Lung (tissue), 12 donors: ENCODE data around the gene CDCP2. TPM values are rescaled to one million over a fixed set of nuclear protein-coding genes. Genes with fewer than 3 reads are reported as not detected.

Experiments used
- ATAC-seq: fragments of 200-7000 bp; cut with Tn5 transposase; one replicate; pipeline ENCODE4 v1.9.1; 2020; ENCODE audit warnings: moderate number of reproducible peaks; ENCODE audit not compliant: insufficient read depth, low FRiP score
- DNase-seq, 3 donors: peaks; one replicate each; pipeline ENCODE4 v3.0.0-alpha.2; 2013 to 2017
- H3K27ac ChIP-seq, 2 donors: one replicate each; pipeline ENCODE4 v1.5.1; 2013; ENCODE audit warnings: mild to moderate bottlenecking in 2 of 2, moderate library complexity in 2 of 2, control low read depth in 1 of 2, inconsistent platforms in 1 of 2, low read depth in 1 of 2, low read length in 1 of 2
- H3K27me3 ChIP-seq, 3 donors: one replicate each; pipeline ENCODE4 v1.5.1; 2013; ENCODE audit warnings: low read length in 2 of 3; ENCODE audit not compliant: control insufficient read depth in 3 of 3, insufficient read depth in 3 of 3
- H3K36me3 ChIP-seq, 4 donors: one replicate each; pipeline ENCODE4 v1.5.1; 2013; ENCODE audit warnings: low read length in 4 of 4, mild to moderate bottlenecking in 1 of 4, moderate library complexity in 1 of 4; ENCODE audit not compliant: control insufficient read depth in 4 of 4, insufficient read depth in 4 of 4
- H3K4me1 ChIP-seq, 5 donors: one replicate each; pipeline ENCODE4 v1.5.1; 2013; ENCODE audit warnings: low read length in 5 of 5, mild to moderate bottlenecking in 2 of 5, moderate library complexity in 1 of 5; ENCODE audit not compliant: control insufficient read depth in 5 of 5, insufficient read depth in 5 of 5
- H3K4me3 ChIP-seq: one replicate; pipeline ENCODE4 v1.5.1; 2013; ENCODE audit warnings: mild to moderate bottlenecking, control low read depth, moderate library complexity
- H3K9ac ChIP-seq, 2 donors: one replicate each; pipeline ENCODE4 v1.5.1; 2013; ENCODE audit warnings: low read length in 2 of 2, control low read depth in 1 of 2; ENCODE audit not compliant: insufficient read depth in 1 of 2
- H3K9me3 ChIP-seq, 4 donors: one replicate each; pipeline ENCODE4 v1.5.1; 2013; ENCODE audit warnings: low read length in 3 of 4, mild to moderate bottlenecking in 1 of 4, moderate library complexity in 1 of 4; ENCODE audit not compliant: control insufficient read depth in 4 of 4, insufficient read depth in 3 of 4
- WGBS, 2 donors: extraction: QIAGEN DNeasy Blood & Tissue Kit; methylation state at CpG; one replicate each; pipeline ENCODE4 v1.1.7; 2013; 5-methylcytosine and 5-hydroxymethylcytosine counted together
- polyA plus RNA-seq, 2 donors: library from polyadenylated mRNA; stranded (reverse); fragments of 200-250 nt; gene quantifications; one replicate each; pipeline ENCODE4 v1.2.1, GENCODE V29; 2013
- total RNA-seq, 2 donors: library from RNA; depleted of rRNA in 1 of 2; stranded (reverse); fragments of >200 nt in 1 of 2; gene quantifications; one replicate each; pipeline ENCODE4 v1.2.1, GENCODE V29; 2014 to 2021
- TF ChIP-seq, protein P1 (sequence below): IDR thresholded peaks from 2 replicates; pipeline ENCODE4 v1.5.1; 2012; ENCODE audit warnings: mild to moderate bottlenecking; ENCODE audit errors: control extremely low read depth, extremely low read depth
- donor health status: control.
- donor health status: control.
- donor health status: Bipolar disorder and iron deficiency.
- donor health status: healthy.
- donor health status: DM: yes; HTN: yes; CAD: no.

Gene CDCP2
- total and polyA plus RNA-seq, 4 donors, result 0.02 to 0.28 (median 0.14) TPM; not detected in 1

- Histone ChIP-seq H3K36me3 (no peaks in the 10 kb centered on the region), H3K4me3 (no peak overlapping the region), H3K4me1 (peaks cover 0 to 10% (median 5%) of the 10 kb centered on the region in 5 donors), H3K9me3 (no peaks in the 10 kb centered on the region), H3K27ac (no peak overlapping the region), H3K9ac (no peak overlapping the region), H3K27me3 (no peaks in the 10 kb centered on the region)
- ATAC-seq (no peak), DNase-seq (no peak)
- TF ChIP-seq, protein P1, sequence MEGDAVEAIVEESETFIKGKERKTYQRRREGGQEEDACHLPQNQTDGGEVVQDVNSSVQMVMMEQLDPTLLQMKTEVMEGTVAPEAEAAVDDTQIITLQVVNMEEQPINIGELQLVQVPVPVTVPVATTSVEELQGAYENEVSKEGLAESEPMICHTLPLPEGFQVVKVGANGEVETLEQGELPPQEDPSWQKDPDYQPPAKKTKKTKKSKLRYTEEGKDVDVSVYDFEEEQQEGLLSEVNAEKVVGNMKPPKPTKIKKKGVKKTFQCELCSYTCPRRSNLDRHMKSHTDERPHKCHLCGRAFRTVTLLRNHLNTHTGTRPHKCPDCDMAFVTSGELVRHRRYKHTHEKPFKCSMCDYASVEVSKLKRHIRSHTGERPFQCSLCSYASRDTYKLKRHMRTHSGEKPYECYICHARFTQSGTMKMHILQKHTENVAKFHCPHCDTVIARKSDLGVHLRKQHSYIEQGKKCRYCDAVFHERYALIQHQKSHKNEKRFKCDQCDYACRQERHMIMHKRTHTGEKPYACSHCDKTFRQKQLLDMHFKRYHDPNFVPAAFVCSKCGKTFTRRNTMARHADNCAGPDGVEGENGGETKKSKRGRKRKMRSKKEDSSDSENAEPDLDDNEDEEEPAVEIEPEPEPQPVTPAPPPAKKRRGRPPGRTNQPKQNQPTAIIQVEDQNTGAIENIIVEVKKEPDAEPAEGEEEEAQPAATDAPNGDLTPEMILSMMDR, result no peak
- WGBS, 2 donors, result 86 to 92% methylated on average over 7 of the region's 7 CpGs
These were observed 27.9 kb downstream of the CDCP2 start for GRCh38 chr1:54124906-54125305.

- H3K9ac ChIP-seq, result no peak overlapping the region
- DNase-seq, result no peak
- ATAC-seq, result no peak
- H3K27me3 ChIP-seq, result no peaks in the 10 kb centered on the region
- H3K4me3 ChIP-seq, result no peak overlapping the region
- no peaks in the 10 kb centered on the region for H3K36me3 ChIP-seq
- WGBS, 2 donors, result 52 to 60% methylated on average over 9 of the region's 9 CpGs
- H3K27ac ChIP-seq, result no peak overlapping the region
- no peaks in the 10 kb centered on the region for H3K9me3 ChIP-seq
- H3K4me1 ChIP-seq, result peaks cover 0 to 10% (median 5%) of the 10 kb centered on the region in 5 donors
- TF ChIP-seq, protein P1, result no peak
These were observed 28.3 kb downstream of the CDCP2 start for GRCh38 chr1:54124472-54124871.

DNA sequence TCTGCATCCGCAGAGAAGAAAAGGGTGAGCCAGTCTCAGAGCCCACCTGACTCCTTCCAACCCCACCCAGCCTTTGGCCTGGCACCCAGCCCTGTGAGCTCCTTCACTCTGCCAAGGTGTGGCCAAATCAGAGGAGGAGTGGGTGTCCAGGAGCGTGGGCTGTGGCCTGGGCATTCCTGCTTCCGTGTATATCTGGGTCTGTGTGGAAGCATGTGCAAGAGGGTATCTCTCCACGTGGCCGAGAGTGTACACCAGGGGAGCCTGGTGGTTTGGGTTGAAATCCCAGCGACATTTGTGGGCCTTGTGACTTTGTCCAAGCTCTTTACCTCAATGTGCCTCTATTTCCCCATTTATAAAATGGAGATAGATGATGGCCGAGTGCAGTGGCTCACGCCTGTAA is 29.8 kb downstream of the CDCP2 start:
- Histone ChIP-seq H3K9me3 (no peaks in the 10 kb centered on the region), H3K4me1 (peaks cover 0 to 10% (median 5%) of the 10 kb centered on the region in 5 donors), H3K9ac (no peak overlapping the region), H3K27ac (no peak overlapping the region), H3K36me3 (no peaks in the 10 kb centered on the region), H3K4me3 (no peak overlapping the region), H3K27me3 (no peaks in the 10 kb centered on the region)
- TF ChIP-seq, protein P1, result no peak
- DNase-seq, result no peak
- ATAC-seq, result no peak
- WGBS, 2 donors, result 93 to 95% methylated on average over 8 of the region's 8 CpGs

DNA sequence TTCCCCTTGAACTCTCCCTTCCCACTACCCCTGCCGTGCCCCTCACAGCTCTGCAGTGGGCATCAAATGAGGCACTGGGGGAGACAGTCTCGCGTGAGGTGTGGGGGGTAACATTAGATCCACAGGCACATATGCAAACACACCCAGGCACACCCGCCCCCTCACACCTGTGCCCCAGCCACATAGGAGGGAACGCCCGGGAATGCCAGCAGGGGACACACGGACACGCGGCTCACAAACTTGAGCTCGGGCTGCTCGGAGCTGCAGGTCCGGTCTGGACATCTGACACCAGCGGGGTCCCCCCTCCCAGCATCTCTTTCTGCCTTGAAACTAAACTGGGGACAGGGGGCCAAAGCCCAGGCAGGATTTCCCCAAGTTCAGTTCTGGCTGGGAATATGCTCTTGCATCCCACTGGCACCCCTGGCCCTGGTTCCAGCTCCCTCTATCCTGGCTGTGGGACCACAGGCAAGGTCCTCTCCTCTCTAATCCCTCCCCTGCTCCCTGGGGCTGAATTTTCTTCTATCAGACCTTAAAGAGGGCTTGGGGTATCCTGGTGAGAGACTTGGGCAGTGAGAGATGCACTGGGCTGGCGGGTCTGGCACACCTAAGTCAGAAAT is 30.6 kb downstream of the CDCP2 start:
- ATAC-seq (no peak), DNase-seq (no peak)
- Histone ChIP-seq H3K27me3 (no peaks in the 10 kb centered on the region), H3K9me3 (no peaks in the 10 kb centered on the region), H3K27ac (no peak overlapping the region), H3K4me3 (no peak overlapping the region), H3K36me3 (no peaks in the 10 kb centered on the region), H3K9ac (no peak overlapping the region), H3K4me1 (peaks cover 0 to 10% (median 5%) of the 10 kb centered on the region in 5 donors)
- TF ChIP-seq, protein P1, result no peak
- WGBS, 2 donors, result 45 to 60% methylated on average over 14 of the region's 14 CpGs
